GM19463 (cell line): ENCODE measurements around the gene IL31.

Experiments used
- ATAC-seq: cut with Tn5 transposase; IDR thresholded peaks from one replicate; pipeline ENCODE4 v1.9.1; 2021; ENCODE audit warnings: mild to moderate bottlenecking, moderate library complexity; ENCODE audit not compliant: unreplicated experiment

Gene IL31

DNA sequence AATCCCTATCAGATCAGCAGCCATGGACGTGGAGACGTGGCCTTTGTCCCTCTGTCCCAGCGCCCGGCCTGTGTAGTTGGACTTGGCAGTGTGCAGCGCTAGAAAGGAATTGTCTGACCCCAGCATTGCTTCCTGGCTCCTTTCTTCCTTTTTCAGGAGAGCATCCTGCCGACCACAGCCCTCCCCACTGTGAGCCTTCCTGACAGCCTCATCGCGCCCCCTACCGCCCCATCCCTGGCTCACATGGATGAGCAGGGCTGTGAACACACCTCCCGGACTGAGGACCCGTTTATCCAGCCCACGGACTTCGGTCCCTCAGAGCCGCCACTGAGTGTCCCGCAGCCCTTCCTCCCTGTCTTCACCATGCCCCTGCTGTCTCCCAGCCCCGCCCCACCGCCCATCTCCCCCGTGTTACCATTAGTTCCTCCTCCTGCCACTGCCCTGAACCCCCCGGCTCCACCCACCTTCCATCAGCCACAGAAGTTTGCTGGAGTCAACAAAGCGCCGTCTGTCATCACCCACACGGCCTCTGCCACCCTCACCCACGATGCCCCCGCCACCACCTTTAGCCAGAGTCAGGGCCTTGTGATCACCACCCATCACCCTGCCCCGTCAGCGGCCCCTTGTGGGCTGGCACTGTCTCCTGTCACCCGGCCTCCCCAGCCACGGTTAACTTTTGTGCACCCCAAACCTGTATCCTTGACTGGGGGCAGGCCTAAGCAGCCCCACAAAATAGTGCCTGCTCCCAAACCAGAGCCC lies 40.6 kb downstream of the IL31 start:
- ATAC-seq: no peak

DNA sequence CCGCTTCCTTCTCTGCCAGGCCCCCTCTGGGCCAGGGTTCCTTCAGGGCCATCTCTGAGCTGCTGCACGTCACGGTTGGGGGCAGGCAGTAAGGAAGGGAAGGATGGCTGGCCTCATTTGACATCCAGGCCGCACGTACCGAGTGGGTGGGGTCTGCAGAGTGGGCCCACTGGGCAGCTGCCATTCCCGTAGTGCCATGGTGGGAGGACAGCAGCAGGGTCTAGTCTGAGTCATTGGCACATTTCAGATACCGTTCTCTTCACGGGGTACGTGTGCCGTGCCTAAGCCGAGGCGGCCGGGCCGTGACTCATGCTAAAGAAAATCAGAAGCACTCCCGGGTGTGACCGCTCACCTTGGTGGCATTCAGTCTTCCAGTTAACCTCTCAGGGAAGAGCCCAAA lies 43.9 kb downstream of the IL31 start:
- no peak for ATAC-seq

DNA sequence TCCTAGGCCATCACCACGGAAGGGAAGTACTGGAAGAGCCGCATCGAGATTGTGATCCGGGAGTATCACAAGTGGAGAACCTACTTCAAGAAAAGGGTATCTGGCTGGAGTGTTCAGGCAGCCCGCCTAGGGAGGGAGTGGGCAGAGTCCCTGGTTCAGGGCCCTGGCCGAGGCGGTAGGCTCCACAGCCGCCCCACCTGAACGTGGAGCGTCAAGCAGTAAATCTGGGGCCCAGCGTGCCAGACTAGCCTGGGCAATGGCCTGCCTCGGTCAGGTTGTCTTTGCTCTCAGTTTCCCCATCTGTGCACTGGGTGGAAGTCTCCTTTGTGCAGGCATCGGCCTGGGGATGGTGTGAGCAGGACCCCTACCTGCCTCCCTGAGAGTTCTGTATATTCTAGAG lies 44.9 kb downstream of the IL31 start:
- ATAC-seq: no peak

GRCh38 chr12:122128481-122128880 lies 45.5 kb downstream of the IL31 start:
- no peak for ATAC-seq

- no peak for ATAC-seq
These were observed 46.2 kb downstream of the IL31 start for GRCh38 chr12:122127839-122128238.

DNA sequence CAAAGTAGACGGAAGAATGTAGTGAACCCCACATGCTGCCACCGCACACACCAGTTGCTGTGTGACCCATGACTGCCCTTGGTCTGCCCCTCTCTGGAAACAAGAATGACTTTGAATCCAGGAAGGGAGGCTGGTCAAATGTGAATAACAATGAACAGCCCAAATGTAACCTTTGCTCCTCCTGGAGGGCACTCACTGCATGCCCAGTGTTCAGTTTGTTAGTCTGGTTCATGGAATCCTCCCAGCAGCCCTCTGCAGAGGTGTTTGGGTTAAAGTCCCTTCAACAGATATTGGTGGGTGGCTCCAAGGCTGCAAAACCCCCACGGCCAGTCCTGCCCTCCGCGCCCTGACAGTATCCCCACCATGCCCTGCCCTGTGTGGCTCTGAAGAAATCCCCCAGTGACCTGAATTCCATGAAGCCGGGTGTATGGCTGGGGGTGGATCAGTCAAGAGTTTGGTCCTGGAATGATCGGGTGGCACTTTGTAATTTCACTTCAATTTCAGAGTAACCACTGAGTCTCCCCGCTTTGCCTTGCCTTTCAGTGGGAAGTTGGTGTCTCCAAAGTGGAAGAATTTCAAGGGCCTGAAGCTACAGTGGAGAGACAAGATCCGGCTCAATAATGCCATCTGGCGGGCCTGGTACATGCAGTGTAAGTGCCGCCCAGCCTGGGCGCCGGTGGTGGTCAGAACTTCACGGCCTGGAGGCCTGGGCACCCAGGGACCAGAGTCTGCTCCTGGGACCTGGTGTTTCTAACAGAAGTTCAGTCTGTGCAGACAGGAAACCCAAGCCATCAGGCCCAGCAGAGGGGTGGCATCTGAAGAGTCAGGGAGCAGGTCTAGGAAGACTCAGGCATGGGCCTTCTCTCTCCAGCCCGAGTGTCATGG lies 47.1 kb downstream of the IL31 start:
- no peak for ATAC-seq

GRCh38 chr12:122126342-122126635 lies 47.7 kb downstream of the IL31 start:
- no peak for ATAC-seq

DNA sequence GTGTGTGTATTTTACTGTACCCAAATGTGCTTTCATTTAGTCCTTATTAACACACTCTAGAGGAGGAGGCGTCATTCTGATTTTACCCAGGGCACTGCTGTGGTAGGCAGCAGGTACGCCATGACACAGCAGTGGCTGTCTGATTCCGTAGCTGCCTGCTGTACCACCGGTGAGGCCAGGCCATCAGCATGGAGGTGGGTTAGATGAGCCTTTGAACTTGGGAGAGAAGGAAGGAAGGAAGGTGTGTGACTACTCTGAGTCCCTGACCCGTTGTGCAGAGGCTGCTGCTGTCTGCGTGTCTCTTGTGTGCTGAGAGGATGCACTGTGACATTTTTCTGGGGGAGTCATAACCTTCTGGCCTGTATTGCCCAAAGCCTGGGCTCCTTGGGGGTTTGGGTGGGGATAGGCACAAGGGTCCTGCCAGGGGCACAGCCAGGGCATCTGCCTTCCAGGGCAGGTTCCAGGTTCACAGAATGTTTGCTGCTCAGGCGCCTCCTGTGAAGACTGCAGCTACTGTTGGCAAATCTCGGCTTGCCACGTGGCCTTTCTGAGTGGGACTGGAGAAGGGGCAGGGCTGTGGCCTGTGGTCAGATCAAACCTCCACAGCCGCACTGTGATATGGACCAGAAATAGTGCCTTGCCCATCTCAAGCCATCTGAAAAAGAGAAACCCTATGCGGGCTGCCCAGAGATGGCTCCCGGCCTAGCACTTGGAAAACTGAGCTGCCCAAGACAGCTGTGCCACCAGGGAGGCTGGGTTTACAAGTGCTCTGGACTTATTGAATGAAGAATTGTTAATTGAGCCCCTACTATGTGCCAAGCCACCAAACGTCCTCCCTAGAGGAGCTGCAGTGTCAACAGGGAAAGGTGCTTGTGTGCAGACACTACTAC lies 48.3 kb downstream of the IL31 start:
- no peak for ATAC-seq

GRCh38 chr12:122124370-122124769 lies 49.7 kb downstream of the IL31 start:
- ATAC-seq: no peak

- no peak for ATAC-seq
These were observed 50.3 kb downstream of the IL31 start for GRCh38 chr12:122123761-122124145.

- ATAC-seq: no peak
These were observed 50.8 kb downstream of the IL31 start for GRCh38 chr12:122123051-122123760.
